Activated CD4-positive, CD25-positive, alpha-beta regulatory T cell (primary cell): ENCODE results near the gene ANKRD31.

ENCODE experiments used
- DNase-seq, 4 experiments: peaks; one replicate each; lab custom pipeline; 2025; lab: John Stamatoyannopoulos, UW

ANKRD31 gene

DNA sequence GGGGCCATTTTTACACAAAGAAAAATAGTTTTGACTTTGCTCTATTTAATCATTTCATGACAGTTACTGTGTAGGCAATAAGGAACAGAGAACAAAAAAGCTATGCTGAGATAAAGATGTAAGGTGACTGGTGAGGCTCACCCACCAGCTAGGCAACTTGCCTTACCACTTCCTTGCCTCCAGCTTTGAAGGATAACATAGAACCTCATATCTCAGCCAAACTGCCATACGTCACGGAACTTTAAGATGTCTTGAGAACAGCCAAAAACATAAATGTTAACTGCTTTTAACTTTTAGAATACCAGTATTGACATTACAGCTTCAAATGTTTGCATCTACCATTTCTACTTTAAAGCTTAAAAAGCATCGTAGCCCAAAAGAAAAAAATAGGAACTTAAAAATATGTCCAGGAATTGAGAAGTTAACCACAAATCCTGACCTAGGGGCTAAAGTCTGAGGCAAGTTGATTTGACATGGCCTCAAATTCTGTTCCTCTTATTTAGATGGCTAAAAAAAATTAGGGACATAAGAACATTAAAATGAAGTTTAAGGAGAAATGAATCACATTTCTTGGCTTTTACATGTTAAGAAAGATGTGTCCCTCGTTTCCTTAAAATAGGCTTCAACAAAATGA lies 176.6 kb downstream of the ANKRD31 start:
- peak in 2 of 4 experiments; percentile 3 to 12 for DNase-seq

DNA sequence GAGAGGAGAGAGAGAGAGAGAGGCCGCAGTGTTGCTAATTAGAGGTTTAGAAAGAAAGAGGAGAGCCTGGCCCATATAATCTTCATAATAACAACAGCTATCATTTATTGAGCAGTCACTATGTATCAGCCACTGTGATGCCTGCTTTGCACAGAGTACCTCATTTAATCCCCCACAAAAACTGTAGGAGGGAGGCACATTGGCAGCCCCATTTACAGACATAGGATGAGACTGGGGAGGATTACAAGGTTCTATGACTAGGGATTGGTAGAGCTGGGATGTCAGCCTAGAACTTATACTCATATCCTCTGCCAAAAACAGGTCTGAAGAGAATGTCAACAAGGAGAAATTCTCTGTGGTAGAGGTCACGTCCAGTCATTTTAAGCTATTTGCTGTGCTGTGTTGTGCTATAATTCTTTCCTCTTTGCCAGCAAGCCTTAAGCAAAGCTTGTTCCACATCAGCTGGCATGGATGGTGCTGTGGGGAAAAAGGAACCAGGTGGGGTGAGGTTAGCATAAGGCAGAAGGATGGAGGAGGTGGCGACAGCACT lies 177.6 kb downstream of the ANKRD31 start:
- no peak for DNase-seq

- no peak for DNase-seq
Observed at GRCh38 chr5:75057561-75057960, 179.1 kb downstream of the ANKRD31 start.

DNA sequence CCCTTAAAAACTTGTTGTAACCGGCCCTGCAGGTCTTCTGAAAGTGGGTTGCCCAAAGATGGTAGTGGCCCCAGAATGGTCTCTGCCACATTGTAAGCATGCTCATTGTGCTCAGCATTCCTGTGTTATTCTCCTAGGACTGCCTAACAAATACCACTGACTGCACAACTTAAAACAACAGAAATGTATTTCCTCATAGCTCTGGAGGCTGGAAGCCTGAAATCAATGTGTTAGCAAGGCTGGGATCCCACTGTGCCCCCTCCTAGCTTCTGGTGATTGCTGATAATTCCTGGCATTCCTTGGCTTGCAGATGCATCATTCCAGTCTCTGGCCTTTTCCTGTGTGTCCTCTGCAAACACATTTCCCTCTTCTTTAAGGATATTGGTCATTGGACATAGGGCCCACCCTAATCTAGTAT lies 180.9 kb downstream of the ANKRD31 start:
- DNase-seq: no peak

DNA sequence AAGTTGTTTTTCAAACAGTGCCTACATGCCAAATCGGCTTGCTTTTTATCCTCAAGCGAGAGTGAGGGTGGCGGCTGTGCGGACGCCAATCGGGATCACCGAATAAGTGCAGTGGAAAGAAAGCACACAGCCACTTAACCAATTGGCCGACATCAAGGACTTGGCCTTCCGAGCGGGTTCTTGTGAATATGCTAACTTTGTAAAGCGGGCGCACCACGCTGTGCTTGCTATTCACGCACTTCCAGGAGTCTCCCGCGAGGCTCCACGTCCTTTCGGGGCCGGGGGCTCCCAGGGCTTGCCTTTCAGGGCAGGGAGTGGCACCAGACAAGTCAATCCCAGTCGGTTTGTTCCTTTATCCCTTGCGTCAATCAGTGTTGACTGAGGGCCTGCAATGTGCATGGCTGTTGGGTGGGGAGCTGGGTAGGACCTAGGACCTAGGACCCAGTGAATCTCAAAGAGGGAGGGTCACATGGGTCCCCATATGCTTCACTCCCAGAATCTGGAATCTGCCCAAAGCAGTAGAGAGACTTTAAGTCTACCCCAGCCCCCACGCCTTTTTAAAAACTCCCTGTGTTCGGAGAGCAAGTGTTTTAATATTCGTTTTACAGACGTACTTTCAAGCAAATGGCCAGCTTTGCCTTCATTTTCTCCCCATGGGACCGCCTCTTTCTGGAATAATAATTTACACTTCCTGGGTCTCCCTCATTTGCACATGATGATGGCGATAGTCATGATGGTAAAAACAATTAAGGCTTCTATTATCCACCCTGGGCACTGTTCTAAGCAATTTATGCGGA lies 182.3 kb downstream of the ANKRD31 start:
- peak in 1 of 4 experiments; percentile 20 for DNase-seq

DNA sequence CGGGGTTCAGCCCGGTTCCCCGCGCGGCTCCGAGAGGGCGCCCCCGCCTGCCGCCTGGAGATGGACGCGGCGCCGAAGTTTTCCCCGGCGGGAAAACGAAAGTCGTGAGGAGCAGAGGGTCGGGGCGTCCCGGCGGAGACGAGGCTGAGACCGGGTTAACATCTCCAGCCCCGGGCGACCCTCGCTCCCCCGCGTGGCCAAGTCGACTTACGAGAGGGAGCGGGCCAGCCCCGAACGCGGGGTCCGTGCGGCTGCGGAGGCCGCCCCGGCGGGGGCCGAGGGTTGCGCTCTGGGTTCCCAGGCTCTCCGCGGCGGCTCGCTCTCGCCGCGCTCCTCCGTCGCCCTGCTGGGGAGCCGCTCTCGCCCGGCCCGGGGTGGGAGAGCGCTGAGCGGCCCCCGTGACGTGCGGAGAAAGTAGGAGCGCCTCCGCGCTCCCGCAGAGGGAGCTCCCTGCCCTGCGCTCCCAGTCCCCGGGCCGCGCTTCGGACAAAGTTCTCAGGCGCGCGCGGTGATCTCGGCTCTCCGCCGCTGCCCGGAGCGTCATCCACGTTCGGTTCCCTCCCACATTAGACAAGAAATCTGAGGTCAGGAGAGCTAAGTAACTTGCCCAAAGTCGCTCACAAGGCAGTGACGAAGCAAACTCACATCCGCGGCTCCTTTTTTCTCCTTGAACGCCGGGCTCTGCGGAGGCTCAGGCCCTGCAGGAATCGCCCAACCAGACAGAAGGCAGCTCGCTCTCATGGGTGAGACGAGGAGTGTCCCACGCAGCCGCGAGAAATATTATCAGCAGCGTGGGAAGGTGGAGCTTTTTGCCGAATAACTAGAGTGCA lies 183.2 kb downstream of the ANKRD31 start:
- peak; percentile 34 to 52 (median 40) for DNase-seq

- peak in 2 of 4 experiments; percentile 36 to 46 for DNase-seq
Observed at GRCh38 chr5:75053054-75053303, 183.7 kb downstream of the ANKRD31 start.

DNA sequence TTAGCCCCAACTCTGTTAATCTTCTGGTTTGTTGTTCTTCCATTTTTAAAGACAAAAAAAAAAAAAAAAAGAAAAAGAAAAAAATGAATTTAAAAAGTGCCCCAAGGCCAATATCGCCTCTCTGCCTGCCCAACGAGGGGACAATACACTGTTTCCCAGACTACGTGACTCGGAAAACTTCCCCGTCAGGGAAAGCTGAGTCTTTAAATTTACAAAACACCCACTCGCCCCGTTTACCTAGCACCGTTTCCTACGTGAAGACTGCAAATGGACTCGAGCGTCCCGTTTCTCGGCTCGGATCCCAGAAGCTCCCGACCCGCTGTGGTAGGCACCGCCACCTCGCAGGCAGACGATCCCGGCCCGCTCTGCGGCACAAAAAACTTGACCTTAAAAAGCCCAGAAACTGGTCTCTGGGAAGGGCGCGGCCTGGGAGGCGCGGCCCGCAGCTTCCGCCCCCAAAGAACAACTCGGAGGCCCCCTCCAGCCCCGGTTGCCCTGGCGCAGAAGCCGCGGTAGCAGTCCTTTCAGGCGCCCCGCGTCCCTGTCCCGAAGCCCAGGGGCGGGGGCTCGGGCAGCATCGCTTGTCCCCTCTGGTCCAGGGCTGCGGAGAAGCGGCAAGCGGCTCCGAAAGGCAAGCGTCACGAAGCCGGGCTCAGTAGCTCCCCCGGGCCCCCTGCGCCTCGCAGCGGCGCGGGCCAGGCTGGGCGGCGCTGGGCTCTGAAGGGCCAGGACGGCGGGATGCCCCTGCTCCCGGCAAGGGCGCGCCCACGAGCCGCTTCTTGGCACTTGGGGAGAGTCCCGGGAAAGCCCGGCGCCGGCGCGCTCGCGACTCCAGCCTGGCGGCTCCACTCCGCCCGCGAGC lies 184.3 kb downstream of the ANKRD31 start, which contains the start of gene GCNT4:
GCNT4 (minus strand) TSS at position 367 of the 862 bp plus-strand sequence. CDS start 22,521 bp downstream, outside the sequence.
- DNase-seq: peak; percentile 30 to 46 (median 32)

GRCh38 chr5:75051217-75051751 lies 185.4 kb downstream of the ANKRD31 start:
- peak in 2 of 4 experiments; percentile 11 to 12 for DNase-seq

DNA sequence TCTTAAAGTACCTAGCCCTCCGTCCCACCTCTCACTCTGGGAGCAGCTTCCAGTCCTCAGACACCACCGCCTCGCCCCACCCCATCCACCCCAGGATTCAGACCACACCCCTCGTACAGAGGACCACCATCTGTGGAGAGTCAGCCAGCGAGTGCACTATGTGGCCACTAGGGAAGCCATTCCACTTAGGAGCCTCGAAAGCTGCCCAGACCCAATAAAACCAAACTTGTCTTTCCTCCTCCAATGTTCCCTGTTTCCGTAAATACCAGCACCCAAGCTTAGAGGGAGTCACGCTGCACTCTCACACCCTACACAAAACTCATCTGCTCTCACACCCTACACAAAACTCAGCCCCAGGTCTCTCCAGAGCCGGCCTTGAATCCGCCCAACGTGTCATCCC lies 186.3 kb downstream of the ANKRD31 start:
- peak in 1 of 4 experiments; percentile 6 for DNase-seq

GRCh38 chr5:75049456-75050351 lies 187.0 kb downstream of the ANKRD31 start:
- peak; percentile 18 to 39 (median 34) for DNase-seq

GRCh38 chr5:75048457-75048953 lies 188.2 kb downstream of the ANKRD31 start:
- DNase-seq: no peak

DNA sequence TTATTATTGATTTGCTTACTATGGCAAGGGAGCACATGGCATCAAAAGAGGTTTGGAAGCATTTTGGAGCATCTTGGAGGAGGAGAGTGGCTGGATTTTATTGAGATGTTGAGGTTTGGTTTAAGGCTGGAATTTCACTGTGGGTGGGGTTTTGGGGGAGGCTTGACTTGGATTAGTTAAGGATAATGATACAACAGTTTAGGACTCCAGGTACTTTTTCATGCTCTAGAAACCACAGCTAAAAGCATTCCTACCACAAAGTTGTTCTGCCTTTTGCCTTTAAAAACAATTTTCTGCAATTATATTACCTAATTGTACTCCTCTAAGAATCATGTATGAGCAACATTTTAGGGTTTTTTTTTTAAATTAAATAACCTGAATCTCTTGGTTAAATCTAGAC lies 189.3 kb downstream of the ANKRD31 start:
- no peak for DNase-seq

DNA sequence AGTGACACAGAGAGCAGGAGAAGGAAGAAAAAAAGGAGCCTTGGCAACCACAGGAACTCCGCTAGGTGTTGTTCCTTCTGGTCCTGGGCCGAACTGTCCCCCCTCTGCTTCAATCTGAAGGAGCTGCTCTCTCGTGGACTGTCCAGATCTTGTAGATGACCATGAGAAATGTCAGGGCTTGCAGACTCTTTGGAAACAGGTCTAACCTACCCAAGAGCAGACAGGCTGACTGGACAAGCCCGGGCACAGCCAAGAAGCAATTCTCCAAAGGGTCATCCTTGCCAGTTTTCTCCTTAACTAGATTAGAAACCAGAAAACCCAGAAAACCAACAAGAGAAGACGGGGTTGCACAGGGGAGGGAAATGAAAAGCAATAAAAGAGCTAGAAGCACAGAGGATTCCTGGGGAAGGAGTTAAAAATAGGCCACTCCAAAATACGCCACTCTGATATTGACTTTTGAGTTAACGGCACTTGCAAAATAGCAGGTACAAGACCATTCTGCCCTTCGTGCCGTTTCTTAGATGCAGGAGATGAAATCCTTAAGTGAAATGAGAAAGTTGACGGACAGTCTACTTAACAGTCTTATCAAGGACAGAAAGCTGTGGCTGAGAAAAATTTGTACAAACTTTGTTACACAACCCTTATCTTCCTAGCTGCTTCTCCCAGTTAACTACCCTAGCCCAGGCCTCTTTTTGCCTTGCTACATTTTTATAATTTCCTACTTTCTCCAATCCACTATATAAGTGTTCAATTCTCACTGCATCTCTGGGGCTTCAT lies 190.1 kb downstream of the ANKRD31 start:
- no peak for DNase-seq

GRCh38 chr5:75045071-75045470 lies 191.6 kb downstream of the ANKRD31 start:
- DNase-seq: no peak

GRCh38 chr5:75044406-75044805 lies 192.3 kb downstream of the ANKRD31 start:
- no peak for DNase-seq

DNA sequence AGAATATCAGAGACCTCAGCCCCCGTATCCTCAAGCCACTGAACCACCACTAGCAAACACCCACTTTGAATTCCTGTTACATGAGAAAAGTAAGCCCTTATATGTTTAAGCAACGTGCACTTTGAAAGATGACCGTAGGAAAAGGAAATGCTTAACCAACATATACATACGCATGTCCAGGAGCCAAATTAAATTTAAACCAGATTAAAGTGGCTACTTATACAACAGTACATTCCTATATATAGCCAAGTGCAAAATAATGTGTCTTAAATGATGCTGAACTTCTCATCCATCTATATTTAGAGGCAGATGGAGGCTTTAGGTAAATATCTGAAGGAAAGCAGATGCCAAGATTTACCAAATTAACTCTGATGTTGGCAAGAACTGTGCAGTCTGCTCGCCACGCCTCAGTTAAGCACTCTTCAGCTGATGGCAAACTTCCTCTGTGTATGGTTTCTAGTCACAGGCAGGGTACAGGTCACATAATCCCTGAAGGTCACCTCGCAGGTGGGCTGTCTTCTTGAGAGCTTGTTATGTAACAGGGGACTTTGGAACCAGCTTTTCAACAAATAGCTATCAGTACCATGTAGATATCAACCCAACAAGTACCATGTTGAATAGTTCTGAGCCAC lies 192.9 kb downstream of the ANKRD31 start:
- no peak for DNase-seq

- no peak for DNase-seq
Observed at GRCh38 chr5:75042522-75042921, 194.2 kb downstream of the ANKRD31 start.

- DNase-seq: no peak
Observed at GRCh38 chr5:75040973-75041372, 195.7 kb downstream of the ANKRD31 start.
